ENCODE measurements around the gene NCBP3. TPM values are rescaled to one million over a fixed set of nuclear protein-coding genes. Genes with fewer than 3 reads are reported as not detected.
"Not testable (repeated sequence)": the region's sequence is repeated elsewhere in the genome, so short reads cannot be mapped to it uniquely, and the experiment has no call there.

The NCBP3 gene
- polyA plus RNA-seq, 4 donors = 69.0 to 91.3 (median 79.4) TPM

DNA sequence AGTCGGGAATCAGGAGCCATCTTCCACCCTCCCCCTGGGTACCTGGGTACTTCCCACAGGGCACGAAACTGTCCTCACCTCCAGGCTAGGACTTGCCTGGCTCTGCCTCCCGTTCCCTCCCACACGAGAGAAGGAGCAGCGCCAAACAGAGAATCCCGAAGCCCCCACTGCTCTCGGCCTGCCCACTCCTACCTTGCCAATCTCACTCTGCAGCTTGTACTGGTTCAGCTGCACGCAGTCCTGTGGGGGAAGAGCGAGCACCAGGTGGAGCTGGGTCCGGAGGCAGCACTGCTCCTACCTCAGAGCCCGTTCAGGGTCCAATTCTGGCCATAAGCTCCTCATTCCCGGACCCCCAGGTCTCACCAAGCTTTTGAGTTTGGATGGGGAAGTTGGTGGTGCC is 38.1 kb upstream of the NCBP3 start:
- no peak for DNase-seq (ENCODE audit: low read depth in 4 of 4, low spot score in 3 of 4)

DNA sequence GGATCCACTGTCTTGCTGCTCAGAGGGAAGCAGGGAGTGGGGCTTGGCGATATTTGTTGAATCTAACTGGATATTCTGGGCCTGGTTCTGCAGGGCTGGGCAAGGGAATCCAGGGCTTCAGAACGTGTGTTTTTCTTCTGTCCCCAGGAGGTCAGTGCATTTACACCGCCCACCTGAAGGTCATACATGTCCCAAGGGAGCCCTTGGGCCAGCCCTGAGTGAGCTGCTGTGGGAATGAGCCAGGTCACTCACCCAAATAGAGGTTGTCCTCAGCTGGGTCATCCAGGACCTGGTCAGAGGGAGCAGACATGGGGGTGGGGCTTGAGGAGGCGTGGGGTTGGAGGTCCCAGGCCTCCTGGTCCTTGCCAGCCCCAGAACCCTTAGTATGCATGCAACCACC is 36.2 kb upstream of the NCBP3 start:
- DNase-seq (ENCODE audit: low read depth in 4 of 4, low spot score in 3 of 4) = no peak

DNA sequence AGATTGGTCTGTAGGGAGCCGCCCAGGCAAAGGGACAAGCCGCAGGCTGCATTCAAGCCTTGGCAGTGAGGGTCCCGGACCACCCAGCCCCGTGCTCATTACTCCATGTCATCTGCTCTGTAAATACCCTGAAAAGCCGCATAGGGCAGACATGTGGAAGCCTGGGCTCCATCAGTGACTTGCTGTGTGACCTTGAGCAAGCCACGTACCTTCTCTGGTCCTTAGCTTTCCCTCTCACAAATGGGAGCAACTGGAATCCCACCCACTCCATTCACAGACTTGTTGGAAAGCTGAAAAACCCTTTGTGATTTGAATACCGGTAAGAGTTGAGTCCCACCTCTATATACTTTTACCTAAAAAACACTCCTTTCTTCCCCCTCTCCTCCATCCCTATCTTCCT is 34.9 kb upstream of the NCBP3 start:
- no peak for DNase-seq (ENCODE audit: low read depth in 4 of 4, low spot score in 3 of 4)

DNA sequence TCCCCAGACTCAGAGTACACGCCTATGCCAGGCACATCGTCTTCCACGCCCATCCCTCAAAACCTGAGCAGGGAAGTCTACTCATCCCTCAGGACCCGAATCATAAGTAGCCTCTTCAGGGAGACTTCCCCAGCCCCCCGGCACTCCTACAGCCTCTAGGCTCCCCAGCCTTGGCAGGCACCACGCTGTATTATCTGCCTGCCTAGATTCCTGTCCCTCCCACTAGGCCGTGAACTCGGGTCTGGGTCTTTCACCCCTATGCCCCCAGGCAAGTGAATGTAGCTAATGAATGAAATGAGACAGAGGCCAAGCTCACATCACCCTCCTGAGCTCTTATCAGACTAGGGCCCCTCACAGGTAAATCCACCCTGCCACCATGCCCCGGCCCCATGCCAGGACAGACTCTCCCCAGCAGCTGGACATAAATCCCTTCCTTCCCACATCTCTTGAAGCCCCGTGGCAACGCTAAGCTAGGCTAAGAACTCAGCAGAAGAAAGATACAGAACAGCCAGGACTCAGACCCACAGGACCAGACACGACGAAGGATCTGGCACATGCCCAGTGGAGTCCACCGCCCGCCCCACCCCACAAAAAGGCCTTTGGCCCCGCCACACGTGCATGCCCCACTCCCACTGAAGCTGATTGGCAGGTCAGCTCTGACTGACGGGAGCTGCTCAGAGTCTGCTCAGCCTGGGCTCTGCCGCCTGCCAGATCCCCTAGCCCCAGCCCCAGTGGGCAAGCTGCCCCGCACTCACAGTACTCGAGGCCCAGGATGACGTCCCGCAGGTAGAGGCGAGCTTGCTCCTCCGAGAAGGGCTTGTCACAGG is 33.8 kb upstream of the NCBP3 start:
- no peak for DNase-seq (ENCODE audit: low read depth in 4 of 4, low spot score in 3 of 4)

DNA sequence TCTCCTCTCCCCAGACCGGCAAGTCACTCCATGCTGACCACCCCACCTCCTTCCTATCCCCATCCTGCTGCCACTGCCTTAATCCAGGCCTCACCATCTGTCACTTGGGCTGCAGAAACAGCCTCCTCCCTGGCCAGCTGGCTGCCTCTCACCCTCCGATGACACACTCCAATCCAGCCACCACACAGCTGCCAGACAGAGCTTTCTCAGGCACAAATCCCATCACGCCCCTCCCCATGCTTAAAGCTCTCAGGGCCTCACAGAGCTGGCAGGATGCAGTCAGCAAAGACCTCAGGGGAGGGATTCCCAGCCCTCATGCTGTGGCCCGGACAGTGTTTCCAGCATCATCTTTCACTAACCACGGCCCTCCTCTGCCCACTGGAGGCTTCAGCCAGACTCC is 33.1 kb upstream of the NCBP3 start:
- no peak for DNase-seq (ENCODE audit: low read depth in 4 of 4, low spot score in 3 of 4)

DNA sequence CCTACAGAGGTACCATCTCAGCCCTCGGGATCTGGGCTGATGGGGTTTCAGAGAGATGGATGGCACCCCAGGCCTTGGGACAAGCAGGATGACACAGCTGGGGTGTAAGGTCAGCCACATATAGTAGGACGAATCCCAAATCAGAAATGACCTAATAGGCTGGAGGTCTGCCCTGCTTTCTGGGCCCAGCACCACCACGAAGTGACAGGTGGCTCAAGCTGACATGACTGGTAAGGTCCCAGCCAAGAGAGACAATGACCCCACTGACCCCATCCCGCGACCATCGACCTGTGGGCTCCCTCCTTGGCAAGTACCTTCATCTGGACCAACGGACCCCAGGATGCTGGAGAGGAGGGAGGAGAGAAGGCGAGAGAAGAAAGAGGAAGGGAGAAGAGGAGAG is 31.2 kb upstream of the NCBP3 start:
- DNase-seq (ENCODE audit: low read depth in 4 of 4, low spot score in 3 of 4) = no peak

DNA sequence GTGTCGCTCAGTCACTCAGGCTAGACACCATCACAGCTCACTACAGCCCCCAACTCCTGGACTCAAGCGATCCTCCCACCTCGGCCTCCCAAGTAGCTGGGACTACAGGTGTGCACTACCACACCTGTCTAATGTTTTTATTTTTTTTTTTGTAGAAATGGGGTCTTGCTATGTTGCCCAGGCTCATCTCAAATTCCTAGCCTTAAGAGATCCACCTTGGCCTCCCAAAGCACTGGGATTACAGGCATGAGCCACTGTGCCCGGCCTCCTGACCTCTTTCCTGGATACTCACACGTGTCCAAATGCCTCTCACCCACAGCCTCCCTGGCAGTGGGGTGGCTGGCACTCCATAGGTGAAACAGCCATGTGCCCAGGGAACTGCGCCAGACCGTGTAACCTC is 29.3 kb upstream of the NCBP3 start:
- DNase-seq (ENCODE audit: low read depth in 4 of 4, low spot score in 3 of 4) = no peak

DNA sequence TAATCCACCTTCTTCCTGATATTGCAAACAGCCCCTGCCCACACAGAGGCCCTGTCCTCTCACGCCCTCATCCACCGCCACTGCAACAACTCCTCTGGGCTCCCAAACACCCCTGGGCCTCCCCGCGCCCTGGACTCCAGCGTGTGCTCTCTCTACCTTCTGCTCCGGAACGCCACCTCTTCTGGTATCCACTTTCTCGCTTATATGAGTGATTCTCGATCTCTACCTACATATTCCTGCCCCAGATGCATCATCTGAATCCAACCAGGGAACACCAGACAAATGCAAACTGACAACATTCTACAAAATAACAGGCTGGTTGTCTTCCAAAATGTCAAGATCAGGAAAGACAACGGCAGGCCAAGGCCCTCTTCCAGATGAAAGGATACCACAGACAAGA is 27.8 kb upstream of the NCBP3 start:
- no peak for DNase-seq (ENCODE audit: low read depth in 4 of 4, low spot score in 3 of 4)

DNA sequence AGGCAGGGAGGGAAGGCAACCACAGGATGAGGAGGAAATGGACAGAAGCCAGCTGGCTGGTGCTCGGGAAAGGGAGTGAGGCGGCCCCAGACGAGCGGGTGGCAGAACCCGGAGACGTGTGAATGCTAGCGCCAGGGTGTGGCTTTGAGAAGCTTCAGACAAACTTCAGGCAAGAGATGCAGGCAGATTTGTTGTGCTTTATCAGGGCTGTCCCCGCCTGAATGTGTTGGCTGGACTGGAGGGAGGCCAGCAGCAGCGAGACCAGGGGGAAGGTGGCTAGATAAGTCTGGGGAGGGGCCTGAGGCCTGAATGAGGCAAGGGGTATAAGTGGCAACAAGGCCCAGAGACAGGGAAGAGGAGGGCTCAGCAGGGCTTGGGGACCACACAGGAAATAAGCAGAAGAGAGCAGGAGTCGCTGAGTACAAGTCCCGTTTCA is 24.8 kb upstream of the NCBP3 start:
- DNase-seq (ENCODE audit: low read depth in 4 of 4, low spot score in 3 of 4) = no peak

DNA sequence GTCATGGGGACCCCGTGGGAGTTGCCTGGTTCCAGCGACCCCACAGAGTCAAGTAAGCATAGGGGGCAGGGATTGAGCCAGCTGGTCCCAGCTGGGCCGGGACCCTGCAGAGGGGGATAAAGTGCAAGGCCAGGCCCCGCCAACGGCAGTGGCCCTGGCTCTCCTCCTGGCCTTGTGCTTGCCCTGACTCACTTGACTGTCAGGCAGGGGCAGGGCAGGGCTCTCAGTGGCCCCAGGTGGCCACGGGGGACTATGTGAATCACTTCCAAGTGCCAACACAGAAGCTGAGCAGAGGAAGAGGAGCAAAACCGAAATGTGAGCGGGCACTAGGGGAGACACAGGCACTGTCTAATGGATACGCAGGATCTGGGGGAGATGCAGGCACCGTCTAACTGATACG is 21.6 kb upstream of the NCBP3 start:
- DNase-seq (ENCODE audit: low read depth in 4 of 4, low spot score in 3 of 4) = no peak

DNA sequence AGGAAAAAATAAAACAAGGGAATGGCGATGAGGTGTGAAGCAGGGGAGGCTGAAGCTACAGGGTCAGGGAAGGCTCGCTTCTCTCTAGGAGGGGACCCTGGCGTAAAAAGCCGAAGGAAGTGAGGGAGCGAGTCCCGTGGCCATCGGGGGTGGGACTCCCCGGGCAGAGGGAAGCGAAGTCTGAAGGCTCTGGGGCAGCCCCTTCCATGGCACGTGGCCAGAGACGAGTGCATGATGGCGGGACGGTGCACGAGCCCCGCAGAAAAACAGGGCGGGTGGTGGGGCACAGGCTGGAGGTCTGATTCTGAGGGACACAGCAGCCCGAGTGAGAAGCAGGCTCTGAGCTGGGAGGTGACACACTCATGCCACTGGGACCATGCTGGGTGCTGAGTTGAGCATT is 21.1 kb upstream of the NCBP3 start:
- DNase-seq (ENCODE audit: low read depth in 4 of 4, low spot score in 3 of 4) = no peak

DNA sequence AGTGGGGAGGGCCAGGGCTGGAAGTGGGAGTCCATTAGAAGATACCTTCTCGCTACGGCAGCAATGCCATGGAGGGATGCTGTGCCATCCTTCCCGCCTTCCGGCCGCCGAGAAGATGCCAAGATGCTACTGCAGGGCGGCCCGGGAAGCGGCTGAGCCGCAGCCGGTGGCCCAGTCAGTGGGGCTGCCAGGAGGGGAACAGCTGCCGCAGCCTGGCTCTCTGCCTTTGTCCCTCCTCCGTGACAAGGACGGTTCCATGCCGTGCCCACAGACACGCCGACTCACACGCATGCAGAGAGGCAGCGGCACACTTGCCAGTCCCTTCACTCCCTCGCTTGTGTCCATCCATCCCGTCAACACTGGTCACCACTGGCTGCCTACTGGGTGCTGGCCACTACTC is 20.2 kb upstream of the NCBP3 start:
- no peak for DNase-seq (ENCODE audit: low read depth in 4 of 4, low spot score in 3 of 4)

DNA sequence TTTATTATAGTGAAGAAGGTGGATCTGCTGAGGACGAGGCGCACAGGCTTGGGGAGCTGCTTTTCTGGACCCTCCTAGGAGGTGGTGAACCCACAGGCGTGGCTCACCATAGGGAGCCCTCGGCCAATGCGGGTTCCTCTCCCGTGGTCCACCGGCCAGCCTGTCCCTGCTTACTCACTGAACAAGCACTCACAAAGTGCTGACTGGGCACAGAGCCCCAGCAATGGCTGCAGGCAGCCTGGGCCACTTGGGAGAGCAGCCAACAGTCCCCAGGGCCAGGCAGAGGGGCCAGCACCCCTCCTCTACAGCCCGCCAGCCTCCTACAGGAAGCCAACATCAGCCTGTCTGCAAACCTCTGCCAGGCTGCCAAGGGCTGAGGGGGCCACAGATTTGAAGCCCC is 19.1 kb upstream of the NCBP3 start:
- no peak for DNase-seq (ENCODE audit: low read depth in 4 of 4, low spot score in 3 of 4)

DNA sequence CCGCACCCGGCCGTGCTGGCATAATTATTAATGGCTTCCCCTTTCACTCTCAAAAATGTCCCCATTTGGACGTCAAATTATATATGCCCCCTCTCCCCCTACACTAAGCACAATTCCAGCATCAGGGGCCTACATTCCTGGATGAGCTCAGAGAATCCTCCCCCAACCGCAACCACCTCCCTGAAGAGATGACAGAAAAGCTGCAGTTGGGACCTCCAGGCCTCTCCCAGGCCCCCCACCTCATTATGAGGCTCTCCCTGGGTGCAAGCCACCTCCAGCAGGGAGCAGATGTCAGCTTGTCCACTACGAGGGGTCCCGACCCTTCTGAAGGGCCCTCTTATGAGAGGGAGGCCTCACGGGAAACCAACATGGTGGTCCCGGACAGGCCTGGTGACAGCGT is 18.5 kb upstream of the NCBP3 start:
- no peak for DNase-seq (ENCODE audit: low read depth in 4 of 4, low spot score in 3 of 4)

DNA sequence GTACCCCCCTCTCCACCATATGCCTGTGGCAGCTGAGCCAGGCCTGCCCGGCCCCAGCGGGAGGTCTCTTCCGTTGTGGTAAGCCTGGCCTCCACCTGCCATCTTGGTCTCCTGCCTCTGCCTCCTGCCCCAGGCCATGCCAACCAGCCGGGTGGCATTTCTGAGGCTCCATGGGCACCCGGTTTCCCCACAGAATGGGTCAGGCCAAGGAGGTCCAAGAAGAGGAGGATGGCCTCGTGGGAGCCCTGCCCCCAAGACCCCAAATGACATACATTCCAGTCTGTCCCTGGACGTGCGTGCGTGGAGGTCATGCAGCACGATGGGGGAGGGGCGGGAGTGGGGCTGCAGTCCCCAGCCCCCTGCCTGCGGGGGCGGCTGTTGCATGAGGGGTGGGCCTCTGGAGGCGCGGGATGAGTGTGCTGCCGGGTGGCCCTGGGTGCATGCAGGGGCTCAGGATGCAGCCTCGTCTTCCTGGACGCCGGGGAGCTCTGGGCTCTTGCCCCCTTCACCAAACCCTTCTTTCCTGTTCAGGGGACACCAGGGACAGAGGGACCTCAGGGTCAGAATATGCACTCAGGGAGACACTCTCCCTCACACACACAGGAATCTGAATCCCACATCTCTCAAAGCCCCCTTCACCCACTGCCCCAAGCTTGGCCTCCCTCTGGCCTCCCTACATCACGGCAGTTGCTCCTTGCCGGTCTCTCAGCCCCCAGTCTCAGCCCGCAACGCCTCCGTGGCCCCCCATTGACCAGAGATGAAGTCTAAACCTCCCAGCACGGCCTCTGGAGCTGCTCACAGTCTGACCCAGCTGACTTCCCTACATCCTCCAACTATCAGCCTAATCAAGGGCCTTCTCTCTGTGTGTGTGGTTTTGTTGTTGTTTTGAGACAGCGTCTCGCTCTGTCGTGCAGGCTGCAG is 16.0 kb upstream of the NCBP3 start:
- no peak for DNase-seq (ENCODE audit: low read depth in 4 of 4, low spot score in 3 of 4)

DNA sequence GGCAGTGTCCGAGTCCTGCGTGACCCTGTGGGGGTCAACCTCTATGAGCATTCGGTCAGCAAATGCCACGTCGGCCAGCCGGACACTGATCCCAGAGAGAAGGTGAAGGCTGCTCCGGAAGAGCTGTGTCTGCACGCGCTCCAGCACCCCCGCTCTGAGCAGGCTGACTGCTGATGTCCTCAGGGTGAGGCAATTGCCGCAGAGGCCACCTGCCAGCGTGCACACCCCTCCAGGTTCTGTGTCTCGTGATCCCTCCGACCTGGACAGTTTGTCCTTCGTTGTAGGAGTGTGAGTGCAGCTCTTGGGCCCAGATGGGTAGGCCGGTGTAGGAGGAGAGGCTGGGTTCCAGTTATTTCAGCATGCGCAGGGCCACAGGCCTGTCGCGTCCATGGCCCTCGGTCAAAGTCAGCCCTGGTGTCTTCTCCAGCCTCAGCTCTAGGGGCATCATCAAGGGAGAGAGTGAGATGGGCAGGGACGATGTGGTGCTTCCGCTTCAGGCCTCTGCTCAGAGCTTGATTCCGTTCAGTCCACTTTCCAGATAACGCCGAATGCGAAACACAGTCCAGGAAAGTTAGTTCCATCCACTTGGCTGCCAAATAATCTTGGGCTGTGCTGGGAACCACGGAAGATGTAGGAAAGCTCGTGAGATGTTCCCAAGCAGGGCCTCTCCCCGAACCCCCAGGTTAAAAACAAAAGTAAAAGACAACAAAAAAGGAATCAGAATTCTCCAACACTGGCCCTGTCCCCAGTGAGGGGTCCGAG is 15.1 kb upstream of the NCBP3 start:
- DNase-seq (ENCODE audit: low read depth in 4 of 4, low spot score in 3 of 4) = no peak

DNA sequence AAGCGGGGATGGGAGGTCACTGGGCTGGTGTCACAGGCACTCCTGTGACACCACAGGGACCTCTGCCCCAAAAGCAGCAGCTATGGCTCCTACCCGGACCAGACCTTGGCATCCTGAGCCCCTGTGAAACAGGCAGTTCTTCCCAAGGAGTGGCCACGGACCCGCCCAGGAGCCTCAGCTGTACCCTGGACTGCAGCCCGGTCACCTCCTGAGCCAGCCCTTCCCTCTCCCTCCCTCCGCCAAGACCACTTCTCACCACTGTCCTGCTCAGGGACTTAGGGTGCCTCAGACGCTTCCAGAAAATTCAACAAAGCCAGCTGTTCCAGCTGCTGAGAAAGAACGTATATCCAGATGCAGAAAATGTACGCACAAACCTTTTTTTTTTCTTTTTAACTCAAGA is 13.9 kb upstream of the NCBP3 start:
- no peak for DNase-seq (ENCODE audit: low read depth in 4 of 4, low spot score in 3 of 4)

DNA sequence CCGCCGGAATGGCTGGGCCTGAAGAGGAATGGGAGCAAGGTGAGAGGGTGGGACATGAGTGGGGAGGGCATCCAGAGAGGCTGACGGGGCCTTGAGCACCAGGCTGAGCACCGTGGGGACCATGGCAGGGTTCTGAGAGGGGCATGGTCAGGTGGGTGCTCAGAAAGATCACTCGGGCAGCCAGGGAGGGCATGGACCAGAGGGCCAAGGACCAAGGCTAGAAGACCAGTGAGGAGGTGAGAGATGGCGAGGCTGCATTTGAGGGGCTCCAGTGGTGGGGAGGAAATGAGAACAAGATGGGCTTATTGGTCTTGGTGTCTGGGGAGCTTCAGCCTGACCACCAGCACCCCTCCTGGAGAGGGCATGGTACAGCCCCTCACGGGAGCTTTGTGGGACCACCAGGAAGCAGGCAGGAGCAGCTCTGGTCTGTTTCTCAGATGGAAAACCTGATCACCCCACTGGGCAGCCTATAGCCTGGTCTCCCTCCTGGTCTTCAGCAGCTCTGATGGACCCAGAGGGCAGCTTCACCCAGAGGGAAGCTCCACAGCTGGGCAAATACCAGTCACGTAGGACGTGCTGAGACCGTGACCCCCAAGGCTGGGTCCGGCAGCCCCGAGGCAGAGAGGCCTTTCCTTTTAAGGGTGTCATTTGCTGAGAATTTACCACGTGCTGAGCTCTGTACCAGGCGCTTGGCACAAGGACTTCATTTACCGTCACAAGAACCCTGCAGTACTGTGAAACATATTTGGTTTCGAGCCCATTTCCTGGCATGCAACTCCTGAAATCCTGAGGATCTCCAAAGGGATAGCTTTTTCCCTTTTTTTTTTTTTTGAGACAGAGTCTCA is 11.4 kb upstream of the NCBP3 start:
- no peak for DNase-seq (ENCODE audit: low read depth in 4 of 4, low spot score in 3 of 4)

DNA sequence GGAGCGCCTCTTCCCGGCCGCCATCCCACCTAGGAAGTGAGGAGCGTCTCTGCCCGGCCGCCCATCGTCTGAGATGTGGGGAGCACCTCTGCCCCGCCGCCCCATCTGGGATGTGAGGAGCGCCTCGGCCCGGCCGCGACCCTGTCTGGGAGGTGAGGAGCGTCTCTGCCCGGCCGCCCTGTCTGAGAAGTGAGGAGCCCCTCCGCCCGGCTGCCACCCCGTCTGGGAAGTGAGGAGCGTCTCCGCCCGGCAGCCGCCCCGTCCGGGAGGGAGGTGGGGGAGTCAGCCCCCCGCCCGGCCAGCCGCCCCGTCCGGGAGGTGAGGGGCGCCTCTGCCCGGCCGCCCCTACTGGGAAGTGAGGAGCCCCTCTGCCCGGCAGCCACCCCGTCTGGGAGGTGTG is 8.2 kb upstream of the NCBP3 start:
- not testable (repeated sequence) for DNase-seq (ENCODE audit: low read depth in 4 of 4, low spot score in 3 of 4)

DNA sequence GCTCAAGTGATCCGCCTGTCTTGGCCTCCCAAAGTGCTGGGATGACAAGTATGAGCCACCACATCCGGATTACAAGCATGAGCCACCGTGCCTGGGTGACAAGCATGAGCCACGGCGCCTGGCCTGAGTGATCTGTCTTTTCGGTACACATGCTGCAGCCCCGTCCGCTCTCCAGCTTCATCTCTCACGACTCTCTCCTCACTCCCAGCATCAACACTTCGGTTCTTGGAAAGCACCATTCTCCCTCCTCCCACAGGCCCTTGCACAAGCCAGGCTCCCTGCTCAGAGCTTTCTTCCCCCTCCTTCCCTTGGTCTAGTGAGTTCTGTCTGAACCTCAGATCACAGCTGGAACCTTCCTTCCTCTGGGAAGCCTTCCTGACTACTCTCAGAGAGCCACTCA is 6.5 kb upstream of the NCBP3 start:
- DNase-seq (ENCODE audit: low read depth in 4 of 4, low spot score in 3 of 4) = no peak
